Spleen (tissue), 7 donors: ENCODE results near the gene TTC16.

Source experiments
- POLR2A ChIP-seq, 3 donors: fragments of 450-650 bp; IDR thresholded peaks; one replicate each; pipeline ENCODE4 v1.5.1; 2017; ENCODE audit warnings: antibody characterized with exemption in 3 of 3, mild to moderate bottlenecking in 1 of 3
- POLR2AphosphoS5 ChIP-seq, 3 donors: sonication (generic); formaldehyde crosslinking; IDR thresholded peaks; one replicate each; pipeline ENCODE4 v1.5.1; 2017; ENCODE audit warnings: antibody characterized with exemption in 3 of 3
- TF ChIP-seq, protein P1 (sequence below), 11 experiments: fragments of 200-600 bp in 7 of 11; fragments of 450-650 bp in 4 of 11; sonication (generic) in 4 of 11; IDR thresholded peaks in 8 of 11; conservative IDR thresholded peaks in 3 of 11; 1 replicate in 7 of 11; 2 replicates in 4 of 11; pipeline versions ENCODE4 v1.4.0 to v1.8.0; 2016 to 2021; ENCODE audit warnings: antibody characterized with exemption in 11 of 11, inconsistent platforms in 4 of 11, mild to moderate bottlenecking in 1 of 11
- donor health status: DM: no; HTN: no; CAD: no; lungs with moderate emphysema.
- donor health status: DM: no; HTN: no; CAD: no.
- donor health status: DM: no; HTN: no; CAD: no.

DNA sequence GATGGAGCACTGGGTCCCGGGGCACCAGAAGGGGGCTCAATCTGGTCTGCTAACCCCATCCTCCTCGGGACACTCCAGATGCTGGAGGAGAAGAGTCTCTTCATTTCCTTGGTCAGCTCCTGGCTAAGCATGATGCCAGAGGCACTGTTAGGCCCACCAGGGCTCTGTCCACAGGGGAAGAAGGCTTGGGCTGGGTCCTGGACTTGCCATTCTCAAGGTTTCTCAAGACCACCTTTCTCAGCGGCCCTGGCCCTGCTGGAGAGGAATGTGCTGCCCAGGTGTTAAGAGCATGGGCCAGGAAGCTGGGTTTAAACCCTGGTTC, 54.7 kb downstream of the TTC16 start:
- TF ChIP-seq, protein P1, sequence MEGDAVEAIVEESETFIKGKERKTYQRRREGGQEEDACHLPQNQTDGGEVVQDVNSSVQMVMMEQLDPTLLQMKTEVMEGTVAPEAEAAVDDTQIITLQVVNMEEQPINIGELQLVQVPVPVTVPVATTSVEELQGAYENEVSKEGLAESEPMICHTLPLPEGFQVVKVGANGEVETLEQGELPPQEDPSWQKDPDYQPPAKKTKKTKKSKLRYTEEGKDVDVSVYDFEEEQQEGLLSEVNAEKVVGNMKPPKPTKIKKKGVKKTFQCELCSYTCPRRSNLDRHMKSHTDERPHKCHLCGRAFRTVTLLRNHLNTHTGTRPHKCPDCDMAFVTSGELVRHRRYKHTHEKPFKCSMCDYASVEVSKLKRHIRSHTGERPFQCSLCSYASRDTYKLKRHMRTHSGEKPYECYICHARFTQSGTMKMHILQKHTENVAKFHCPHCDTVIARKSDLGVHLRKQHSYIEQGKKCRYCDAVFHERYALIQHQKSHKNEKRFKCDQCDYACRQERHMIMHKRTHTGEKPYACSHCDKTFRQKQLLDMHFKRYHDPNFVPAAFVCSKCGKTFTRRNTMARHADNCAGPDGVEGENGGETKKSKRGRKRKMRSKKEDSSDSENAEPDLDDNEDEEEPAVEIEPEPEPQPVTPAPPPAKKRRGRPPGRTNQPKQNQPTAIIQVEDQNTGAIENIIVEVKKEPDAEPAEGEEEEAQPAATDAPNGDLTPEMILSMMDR (IDR thresholded peaks at IDR 0.05 in 8 of 11, conservative IDR thresholded peaks at IDR 0.05 in 3 of 11) = no peak
- TF ChIP-seq POLR2AphosphoS5 (IDR thresholded peaks at IDR 0.05) (no peak), POLR2A (IDR thresholded peaks at IDR 0.05) (no peak)
